Measurements from ENCODE around the gene SLC12A7.
"Not testable (repeated sequence)": the region's sequence is repeated elsewhere in the genome, so short reads cannot be mapped to it uniquely, and the experiment has no call there.

Gene SLC12A7

DNA sequence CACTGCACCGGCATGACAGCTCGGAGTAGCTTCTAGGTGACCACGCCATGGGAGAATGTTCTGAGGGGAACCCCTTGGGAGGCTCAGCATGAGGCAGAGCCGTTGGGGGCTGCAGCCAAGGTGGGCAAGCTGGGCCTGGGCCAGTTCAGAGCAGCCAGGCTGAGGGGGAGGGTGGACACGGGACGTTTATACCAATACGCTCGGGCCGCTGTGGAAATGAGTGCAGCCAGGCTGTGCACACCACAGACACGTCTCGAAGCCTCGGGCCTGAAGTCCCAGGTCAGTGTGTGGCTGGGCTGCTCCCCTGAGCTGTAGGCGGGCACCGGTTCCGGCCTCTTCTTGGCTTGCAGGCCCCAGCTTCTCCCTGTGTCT is 28.9 kb upstream of the SLC12A7 start:
- no peak for DNase-seq (ENCODE audit: low read depth)

DNA sequence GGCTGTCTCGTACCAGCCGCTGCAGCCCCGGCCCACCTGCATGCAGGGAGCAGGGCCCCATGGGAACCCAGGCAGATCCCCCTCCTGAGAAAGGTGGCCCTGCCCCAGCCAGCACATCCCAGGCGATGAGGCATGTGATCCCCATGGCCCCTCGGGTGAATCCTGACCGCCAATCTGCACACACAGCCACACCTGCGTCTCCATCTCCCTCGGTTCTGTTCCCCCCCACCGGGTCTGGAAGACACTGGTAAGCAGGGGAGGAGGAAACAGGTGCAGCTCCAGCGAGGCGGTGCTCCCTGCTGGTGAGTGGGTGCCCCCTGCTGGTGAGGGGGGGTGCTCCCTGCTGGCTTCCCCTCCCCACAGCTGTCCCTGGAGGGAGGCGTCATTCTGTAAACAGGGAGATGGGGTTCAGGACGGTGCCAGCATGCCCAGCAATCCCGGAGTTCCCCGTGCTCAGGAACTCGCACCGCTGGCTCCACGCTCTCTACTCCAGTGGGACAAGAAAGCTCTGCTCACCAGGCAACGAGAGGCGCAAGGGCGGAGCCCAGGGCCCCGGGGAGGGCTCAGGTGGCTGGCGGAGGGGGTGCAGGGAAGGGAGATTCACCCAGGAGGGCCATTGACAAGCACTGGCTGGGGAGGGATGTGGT is 28.4 kb upstream of the SLC12A7 start:
- no peak for DNase-seq (ENCODE audit: low read depth)

DNA sequence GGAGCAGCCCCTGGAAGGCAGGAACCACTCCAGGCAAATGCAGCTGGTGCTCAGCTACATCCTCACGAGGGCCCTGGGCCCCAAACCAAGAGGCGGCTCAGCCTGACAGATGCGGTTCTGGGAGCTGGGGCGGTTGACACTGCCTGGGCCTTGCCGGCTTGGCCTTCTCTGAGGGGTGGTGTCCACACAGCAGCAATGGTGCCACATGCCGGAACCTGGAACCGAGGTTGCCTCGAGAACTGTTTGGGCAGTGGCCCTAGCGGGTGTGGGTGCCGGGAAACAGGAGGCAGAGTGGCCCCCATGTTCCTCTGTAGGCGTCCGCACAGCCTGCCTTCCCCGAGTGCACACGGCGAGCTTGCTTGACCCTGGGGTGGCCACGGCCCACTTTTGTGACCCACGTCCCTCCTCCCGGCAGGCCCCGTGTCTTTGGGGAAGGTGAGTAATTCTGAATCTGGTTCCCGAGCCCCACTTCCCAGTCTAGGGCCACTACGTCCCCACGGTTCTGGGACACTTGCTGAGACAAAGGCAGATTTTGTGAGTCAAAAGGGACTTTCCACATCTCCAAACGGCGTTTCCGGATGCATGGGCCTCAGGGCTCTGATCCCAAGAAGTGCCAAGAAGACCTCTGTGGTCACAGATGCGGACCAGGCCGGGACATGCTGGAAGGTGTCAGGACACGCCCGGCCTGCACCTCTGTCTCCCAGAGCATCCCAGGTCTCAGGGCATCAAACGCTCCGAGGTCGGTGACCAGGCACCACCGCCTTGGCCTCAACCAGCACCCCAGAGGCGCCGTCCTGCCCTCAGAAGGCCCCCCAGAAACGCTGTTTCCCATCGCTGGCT is 27.7 kb upstream of the SLC12A7 start:
- no peak for DNase-seq (ENCODE audit: low read depth)

DNA sequence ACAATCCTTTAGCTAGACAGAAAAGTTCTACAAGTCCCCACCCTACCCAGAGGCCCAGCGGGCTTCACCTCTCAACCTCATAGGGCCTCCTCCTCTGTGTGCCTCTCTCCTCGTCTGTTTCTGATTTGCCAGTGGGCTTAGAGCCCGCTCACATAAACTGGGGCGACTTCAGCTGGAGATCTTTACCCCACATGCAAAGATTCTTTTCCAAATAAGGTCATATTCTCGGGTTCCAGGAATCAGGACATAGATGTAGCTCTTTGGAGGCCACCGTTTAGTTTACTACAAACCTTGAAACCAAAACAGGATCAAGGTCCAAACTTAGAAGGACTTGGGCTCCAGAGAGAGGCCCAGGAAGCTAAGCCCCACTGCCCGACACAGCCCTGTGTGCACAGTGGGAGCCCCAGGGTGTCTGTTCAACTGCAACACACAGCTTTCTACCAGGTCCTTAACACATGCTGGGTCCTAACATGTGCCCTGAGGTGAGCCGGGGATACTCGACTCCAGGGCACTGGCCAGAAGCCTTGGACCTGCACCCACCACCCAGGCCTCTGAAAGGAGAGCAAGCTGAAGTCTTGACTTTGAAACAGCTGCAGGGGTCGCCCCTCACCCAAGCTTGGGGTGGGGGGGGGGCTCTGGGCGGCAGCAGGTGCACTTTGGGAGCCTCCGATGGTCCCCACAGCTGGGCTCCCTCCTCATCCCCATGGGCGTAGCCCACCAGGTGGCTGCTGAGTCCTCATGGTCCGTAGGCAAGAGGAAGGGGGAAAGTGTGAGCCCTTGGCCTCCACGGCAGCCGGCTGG is 26.8 kb upstream of the SLC12A7 start:
- DNase-seq (ENCODE audit: low read depth): no peak

DNA sequence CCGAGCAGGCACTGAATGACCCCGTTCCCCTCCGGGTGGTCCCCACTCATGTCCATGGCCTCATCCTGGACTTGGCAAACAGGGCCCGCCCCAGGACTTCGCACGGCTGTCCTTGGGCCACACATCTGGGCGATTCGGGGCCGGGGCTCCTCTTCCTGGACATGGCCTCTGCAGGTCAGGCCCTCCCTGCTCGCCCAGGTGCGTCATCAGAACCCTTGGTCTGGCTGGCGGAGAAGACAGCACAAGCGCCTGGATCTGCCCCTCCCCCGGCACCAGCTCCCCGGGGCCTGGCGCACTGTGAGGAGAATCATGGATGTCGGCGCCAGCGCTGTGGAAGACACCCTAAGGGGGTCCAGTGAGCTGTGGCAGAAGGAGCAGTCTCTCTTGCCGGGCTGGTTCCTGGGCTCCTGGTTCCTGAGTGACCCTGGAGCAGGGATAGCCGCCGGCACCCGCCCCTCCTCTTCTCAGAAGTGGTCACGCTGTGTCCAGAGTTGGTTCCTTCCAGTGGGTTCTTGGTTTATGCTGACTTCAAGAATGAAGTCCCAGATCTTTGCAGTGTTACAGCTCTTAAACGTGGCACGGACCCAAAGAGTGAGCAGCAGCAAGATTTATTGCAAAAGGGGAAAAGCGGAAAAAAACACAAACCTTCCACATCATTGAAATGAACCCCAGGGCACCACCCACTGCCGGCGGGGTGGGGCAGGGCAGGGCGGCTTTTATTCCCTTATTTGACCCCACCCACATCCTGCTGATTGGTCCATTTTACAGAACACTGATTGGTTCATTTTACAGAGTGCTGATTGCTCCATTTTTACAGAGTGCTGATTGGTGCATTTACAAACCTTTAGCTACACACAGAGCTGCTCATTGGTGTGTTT is 25.9 kb upstream of the SLC12A7 start:
- no peak for DNase-seq (ENCODE audit: low read depth)

DNA sequence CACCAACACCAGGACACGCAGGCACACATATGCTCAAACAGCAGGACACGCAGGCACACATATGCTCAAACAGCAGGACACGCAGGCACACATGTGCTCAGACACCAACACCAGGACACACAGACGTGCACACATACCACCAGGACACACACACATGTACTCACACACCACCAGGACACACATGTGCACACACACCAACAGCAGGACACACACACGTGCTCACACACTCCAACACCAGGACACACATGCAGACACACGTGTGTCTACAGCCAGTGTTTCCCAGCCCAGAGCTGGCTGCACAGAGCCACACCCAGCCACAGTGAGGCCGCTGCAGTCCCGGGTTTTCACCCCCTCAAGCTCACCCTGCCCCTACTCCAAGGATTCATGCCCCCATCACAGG is 25.0 kb upstream of the SLC12A7 start:
- no peak for DNase-seq (ENCODE audit: low read depth)

DNA sequence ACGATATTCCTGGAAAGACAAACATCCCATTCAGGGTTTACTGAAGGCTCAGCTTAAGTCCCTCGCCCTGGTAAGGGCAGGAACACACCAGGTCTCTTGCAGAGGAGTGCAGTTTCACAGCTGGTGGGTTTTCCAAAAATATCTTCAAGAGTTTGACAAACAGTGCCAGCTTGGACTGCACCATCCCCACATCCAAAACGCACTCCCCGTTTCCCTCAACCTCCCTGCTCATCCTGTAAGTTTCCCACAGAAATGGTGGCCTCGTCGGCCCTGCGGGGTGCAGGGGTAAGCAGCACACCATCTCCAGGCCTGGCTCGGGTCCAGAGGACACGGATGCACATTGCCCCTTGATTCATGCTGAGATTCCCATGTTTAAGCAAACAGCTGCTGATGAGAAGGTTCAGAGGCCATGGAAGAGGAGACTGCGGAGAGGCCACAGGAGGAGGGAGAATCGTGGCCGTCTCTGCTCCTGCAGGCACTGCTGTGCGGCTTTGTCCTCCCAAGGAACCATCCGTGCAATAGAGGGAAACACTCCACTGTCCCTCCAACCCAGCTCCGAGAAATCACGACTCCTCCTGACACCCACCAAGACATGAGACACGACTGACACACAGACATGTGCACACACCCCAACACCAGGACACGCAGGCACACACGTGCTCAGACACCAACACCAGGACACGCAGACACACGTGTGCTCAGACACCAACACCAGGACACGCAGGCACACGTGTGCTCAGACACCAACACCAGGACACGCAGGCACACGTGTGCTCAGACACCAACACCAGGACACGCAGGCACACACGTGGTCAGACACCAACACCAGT is 24.0 kb upstream of the SLC12A7 start:
- DNase-seq (ENCODE audit: low read depth): no peak

DNA sequence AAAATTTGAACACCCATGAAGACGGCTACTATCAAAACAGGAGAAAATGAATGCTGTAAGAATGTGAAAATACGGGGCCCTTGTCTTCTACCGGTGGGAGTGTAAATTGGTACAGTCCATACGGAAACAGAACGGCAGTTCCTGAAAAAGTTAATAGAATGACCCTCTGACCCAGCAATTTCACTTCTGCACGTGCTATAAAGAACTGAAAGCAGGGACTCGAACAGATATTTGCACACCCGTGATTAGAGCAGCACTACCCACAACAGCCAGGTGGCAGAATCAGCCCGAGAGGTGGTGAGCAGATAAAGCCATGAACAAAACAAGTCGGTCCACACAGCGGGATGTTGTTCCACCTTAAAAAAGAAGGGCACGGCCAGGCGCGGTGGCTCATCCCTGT is 22.6 kb upstream of the SLC12A7 start:
- no peak for DNase-seq (ENCODE audit: low read depth)

DNA sequence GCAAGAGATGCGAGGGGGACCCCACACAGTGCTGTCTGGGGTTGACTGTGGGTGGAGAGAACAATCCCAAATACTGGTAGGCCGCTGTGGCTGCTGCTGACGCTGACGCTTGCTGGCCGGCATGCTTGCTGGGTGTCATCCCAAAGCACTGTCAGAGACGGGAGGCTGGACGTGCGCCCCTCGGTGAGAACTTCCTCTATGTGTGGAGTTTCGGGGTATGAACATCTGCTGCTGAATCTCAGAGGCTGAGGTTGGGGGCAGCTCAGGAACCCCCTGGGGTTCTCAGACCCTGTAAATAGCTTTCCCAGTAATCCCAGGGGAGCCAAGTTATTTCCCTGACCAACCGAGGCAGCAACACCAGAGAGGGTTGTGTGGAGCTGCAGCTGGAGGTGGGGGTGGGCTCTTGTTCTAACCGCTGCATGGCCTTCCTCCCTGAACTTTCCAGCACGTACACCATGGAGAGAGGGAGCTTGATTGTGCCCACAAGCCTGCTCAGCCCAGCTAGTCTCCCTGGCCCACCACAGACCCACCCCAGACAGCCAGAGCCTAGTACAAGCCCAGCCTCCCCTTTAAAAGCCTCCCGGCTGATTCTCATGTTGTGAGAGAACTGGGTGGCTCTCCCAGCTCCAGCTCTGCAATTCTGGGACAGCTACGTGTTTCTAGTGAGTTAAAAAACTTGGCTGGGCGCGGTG is 21.8 kb upstream of the SLC12A7 start:
- no peak for DNase-seq (ENCODE audit: low read depth)

DNA sequence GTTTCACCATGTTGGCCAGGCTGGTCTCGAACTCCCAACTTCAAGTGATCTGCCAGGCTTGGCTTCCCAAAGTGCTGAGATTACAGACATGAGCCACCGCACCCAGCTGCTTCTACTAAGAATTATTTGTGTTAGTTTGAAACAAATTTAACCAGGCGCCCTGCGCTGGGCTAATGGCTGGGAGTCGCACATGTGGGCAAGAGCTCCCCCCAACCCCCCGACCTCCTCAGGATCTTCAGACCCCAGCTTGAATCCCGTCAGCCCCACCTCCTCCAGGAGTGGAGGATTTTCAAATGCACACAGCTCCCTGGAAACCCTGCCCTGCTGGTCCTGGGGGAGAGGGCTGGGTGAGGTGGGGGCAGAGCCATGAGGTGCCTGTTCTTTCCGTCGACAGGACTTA is 21.2 kb upstream of the SLC12A7 start:
- DNase-seq (ENCODE audit: low read depth): no peak

DNA sequence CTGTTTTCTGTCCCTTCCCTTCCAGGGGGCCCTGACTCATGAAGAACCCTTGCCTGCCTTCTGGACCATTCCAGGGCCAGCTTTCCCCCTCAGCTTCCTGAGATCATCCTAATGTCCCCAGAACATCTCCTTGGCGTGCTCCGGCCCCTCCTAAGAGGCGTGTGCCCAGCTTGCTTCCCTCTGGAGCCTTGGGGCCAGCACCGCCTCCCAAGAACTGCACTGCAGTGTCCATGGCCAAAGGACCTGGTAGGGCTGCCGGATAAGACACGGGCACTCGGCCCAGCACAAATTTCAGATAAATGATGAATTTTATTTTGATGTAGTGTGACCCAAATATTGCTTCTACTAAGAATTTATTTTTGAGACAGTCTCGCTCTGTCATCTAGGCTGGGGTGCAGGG is 20.7 kb upstream of the SLC12A7 start:
- DNase-seq (ENCODE audit: low read depth): no peak

DNA sequence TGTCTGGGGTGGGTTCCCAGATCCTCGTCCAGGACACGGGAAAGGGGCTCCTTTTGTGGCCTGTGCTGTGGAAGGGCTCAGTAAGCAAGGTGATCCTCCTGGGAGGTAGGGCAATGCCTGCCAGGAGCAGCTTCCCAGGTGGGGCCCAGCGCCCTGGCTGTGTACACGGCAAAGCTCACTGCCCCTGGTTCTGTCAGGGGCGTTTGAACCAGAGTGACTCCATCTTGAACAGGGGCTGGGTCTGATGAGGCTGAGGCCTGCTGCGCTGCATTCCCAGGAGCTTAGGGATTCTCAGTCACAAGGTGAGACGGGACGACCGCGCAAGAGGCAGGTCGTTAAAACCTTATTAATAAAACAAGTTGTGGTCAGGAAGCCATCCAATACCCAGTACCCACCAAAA is 19.9 kb upstream of the SLC12A7 start:
- no peak for DNase-seq (ENCODE audit: low read depth)

DNA sequence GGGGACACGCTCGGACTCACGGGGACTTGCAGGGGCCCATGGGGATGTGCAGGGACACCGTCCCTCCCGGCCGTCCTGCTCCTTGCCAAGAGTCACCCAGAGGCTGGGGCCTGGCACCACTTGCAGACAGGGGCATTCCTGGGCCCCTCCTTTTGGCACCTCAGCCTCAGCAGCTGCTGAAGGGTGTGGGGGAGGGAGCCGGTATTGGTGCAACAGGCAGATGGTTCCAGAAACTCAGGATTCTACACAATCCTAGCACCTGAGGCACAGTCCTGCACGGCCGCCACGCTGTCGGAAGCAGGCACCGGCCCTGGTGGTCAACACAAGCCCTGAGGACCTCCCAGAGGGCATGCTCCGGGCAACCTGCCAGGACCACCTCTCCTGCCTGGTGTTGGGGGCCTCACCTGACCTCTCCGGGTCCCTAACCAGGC is 19.3 kb upstream of the SLC12A7 start:
- DNase-seq (ENCODE audit: low read depth): no peak

DNA sequence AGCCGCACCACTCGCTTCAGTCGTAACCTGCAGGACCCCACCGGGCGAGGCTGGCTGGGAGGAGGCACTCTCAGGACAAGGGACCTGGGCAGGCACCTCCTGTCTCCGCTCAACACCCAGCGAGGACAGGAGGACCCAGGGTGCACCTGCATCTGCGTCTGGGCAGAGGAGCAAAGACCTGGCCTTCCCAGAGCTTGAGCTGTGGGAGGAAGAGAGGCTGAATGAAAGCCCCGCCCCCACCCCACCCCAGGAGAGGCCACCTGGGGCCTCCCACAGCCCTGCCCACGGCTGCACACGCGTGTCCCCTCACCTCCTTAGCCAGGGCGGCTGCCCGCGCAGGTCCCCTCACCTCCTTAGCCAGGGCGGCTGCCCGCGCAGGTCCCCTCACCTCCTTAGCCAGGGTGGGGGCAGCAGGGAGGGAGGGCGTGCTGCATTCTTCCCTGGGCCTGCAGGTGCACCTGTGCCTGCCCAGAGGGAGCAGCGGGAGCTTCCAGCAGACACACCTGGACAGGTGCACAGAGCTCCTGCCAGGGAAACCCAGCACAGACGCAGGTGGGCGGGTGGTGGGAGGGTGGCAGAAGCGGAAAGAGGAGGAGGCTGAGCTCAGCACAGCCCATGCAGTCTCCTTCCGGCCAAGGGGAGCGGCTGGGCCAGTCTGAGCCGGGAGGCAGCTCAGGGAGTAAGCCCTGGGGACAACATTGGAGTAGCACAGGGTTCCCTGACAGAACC is 18.5 kb upstream of the SLC12A7 start:
- no peak for DNase-seq (ENCODE audit: low read depth)

DNA sequence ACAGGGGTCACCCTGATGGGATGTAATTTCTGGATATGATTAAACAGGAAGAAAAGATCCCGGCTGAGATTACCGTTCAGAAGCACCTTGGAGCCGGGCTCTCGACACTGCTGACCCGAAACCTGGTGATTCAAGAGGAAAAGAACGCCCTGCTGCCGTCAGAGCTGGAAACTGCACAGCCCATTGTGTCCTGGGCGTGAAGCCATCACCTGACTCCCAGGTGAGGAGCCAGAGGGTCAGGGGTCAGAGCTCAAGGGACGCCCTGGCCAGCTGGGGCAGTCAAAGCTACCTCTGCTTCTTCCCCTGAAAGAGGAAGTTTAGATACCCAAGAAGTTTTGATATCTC is 17.8 kb upstream of the SLC12A7 start:
- no peak for DNase-seq (ENCODE audit: low read depth)

DNA sequence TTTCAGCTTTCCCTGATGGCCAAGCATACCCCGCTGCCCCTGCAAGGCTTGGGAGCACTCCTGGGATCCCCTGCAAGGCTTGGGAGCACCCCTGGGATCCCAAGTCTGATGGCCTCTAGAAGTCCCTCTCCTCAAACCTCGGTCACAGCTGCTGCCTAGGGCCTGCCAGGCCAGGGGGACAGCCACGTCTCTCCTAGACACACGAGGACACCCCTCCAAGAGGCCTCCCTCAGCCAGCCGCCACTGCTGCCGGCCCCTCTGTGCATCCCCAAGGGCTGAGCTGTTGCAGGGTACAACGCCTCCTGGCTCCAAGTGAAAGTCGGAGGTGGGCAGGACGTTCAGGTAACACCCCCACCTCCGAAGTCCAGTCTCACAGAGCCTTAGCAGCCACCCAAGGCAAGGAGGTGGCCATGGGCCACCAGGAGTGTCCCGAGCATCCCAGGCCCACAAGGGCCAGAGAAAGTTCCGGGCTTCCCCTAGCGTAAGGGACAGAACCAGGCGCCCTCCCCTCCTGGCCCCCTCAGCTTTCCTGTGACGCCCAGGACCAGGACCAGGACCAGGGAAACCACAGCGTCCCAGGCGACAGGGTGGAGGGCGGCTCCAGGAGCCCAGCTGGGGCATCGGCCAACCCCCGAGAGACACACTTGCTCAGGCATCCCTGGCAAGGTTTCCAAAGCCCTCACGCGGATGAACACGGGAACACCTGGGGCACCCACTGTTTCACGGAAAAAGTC is 17.3 kb upstream of the SLC12A7 start:
- no peak for DNase-seq (ENCODE audit: low read depth)

DNA sequence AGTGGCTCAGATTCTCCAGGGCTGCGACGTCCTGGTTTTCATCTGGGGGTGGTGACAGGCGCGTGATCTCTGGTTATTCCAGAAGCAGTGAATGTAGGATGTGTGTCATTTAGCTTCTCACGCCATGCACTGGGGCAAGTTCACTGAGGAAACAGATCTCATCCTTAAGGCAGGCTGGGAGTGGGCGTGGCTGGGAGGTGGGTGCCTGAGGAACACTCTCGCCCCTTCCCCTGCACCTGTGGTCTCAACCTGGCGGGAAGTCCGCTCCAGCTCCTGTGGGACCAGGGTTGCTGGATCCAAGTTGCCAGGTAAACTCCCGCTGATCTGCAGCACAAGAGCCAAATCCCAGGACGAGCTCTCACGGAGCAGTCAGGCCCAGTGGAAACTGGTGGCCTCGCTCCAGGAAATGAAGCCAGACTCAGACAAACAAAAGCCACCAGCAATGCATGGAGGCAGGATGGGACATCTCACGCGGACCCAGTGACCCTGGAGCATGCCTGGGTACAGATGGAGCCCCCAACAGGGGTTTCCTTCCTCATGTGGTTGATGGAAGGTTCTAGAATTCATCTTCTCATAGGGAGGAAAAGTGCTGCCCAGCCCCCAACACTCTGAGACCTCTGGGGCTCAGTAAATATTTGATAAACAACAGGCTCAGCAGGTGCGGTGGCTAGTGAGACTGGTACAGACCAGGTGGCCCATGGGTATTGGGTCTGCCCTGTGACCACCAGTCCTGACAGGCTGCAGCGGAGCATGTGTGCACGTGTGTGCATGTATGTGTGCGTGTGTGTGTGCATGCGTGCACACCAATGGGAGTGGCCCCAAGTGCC is 16.3 kb upstream of the SLC12A7 start:
- DNase-seq (ENCODE audit: low read depth): no peak

DNA sequence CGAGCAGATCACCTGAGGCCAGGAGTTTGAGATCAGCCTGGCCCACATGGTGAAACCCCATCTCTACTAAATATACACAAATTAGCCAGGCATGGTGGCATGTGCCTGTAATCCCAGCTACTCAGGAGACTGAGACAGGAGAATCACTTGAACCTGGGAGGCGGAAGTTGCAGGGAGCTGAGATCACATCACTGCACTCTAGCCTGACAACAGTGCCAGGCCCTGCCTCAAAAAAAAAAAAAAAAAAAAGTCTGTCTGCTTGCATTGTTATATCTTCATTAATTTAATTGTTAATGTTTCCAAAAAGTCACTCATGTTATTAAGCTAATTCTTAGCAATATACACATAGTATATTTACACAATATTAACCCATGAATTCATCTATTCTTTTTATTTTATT is 13.8 kb upstream of the SLC12A7 start:
- not testable (repeated sequence) for DNase-seq (ENCODE audit: low read depth)

Data from non-pigmented ciliary epithelial cell (primary cell).